HG03103 (cell line): ENCODE results near the gene SCYGR4.
"Not testable (repeated sequence)": the region's sequence is repeated elsewhere in the genome, so short reads cannot be mapped to it uniquely, and the experiment has no call there.

Source experiments
- ATAC-seq: cut with Tn5 transposase; IDR thresholded peaks from one replicate; pipeline ENCODE4 v1.9.1; 2021; ENCODE audit warnings: low read depth; ENCODE audit not compliant: unreplicated experiment

SCYGR4 gene, protein sequence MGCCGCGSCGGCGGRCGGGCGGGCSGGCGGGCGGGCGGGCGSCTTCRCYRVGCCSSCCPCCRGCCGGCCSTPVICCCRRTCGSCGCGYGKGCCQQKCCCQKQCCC

DNA sequence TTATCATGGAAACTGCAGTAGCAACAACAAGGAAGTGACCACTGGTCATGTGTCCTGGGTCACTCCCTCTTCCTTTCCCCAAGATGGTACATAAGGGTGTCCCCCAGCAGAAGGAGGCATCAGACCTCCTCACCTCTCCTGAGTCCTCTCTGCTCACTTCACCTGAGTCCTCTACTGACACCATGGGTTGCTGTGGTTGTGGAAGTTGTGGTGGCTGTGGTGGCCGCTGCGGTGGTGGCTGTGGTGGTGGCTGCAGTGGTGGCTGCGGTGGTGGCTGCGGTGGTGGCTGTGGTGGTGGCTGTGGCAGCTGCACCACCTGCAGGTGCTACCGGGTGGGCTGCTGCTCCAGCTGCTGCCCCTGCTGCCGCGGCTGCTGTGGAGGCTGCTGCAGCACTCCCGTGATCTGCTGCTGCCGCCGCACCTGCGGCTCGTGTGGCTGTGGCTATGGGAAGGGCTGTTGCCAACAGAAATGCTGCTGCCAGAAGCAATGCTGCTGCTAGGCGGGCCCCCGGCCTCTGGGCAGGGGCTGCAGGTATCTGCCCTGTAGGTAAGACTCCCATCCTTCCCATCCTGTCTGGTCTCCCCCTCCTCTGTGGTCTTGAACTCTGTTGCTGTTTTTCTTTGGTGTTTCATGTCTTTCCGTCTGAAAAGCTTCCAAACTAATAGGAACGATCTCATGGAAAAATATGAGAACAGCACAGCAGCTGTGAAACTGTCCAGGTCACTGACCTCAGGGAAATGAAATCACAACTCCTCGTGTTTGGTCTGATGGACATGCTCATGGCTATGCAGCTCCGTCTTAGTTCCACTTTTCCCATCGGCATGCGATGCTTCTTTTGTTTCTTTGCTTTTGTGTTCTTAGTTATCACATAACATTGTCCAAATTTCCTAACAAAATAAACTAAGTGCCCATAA, at the start of gene SCYGR4:
Gene SCYGR4, plus strand, starts transcription at position 183 of the 915 bp plus-strand sequence. Its CDS starts 0 bp downstream, at position 183.
- ATAC-seq: no peak

DNA sequence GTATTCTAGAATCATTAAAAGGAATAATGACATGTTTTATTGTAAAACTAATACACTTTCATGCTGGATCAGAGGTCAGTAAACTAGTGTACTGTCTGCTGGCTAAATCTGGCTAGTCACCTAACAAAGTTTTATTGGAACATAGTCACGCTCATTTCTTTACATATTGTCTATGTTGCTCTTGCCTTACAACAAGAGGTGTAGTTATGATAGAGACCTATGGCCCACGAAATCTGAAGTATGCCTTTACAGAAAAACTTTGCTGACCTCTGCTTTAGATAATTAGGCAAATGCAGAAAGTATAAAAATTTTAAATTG, 48.5 kb upstream of the SCYGR4 start:
- ATAC-seq: no peak

DNA sequence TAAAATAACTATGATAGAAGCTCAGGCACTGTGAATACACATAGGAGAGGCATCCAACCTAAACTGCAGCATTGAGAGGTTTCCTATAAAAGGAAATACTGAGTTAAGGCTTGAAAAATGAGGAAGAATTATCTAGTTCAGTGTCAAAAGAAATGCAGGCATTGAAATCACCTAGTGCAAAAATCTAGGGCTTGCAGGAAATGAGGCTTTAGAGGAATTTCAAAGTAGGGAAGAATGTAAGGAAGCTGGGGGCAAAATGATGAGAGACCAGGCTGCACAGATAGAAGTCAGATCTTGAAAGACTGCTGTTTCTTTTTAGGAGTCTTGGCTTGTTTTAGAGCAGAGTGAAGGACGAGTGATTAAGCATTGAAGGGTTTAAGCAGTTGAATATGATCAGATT, 46.7 kb upstream of the SCYGR4 start:
- no peak for ATAC-seq

GRCh38 chr2:227576110-227576509, 41.2 kb upstream of the SCYGR4 start:
- ATAC-seq: no peak

GRCh38 chr2:227576812-227577211, 40.5 kb upstream of the SCYGR4 start:
- no peak for ATAC-seq

DNA sequence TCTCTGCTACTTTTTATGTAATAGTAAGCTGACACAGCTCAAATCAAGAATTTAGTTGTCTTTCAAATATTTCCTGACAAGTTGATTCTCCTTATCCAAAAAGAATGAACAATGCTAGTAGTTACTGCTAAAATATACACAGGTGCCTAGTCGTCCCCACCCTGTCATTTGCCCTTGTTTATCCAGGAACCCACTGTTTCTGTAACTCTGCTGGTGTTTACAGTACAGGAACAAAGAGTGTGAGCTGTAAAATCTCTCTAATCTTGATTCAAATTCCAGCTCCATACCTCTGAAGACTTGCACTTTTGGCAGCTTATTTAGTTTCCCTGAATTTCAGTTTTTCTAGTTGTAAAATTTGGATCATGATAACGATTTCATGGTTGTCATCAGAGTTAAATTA, 39.7 kb upstream of the SCYGR4 start:
- no peak for ATAC-seq

GRCh38 chr2:227578642-227579041, 38.7 kb upstream of the SCYGR4 start:
- ATAC-seq: no peak

GRCh38 chr2:227579791-227580190, 37.5 kb upstream of the SCYGR4 start:
- ATAC-seq: no peak

- no peak for ATAC-seq
Observed at GRCh38 chr2:227582369-227582768, 34.9 kb upstream of the SCYGR4 start.

GRCh38 chr2:227592694-227593387, 24.5 kb upstream of the SCYGR4 start:
- ATAC-seq: no peak

GRCh38 chr2:227595797-227596196, 21.5 kb upstream of the SCYGR4 start:
- no peak for ATAC-seq

DNA sequence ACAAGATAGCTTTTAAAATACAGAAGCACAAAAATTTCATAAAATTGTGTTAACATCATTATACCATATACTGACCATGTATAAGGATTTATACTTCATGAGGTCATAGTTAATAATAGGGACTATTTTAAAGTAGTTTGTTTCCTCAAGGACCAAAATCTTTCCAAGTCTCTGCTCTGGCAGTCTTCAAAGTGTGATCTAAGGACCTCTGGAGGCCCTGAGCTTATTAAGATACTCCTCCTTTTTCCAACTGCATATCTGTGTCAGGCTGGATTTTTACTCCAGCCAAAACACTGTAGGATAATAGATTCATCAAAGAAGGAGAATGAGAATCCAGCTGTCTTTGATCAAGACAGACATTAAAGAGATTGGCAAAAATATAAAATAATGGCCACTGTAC, 20.3 kb upstream of the SCYGR4 start:
- no peak for ATAC-seq

DNA sequence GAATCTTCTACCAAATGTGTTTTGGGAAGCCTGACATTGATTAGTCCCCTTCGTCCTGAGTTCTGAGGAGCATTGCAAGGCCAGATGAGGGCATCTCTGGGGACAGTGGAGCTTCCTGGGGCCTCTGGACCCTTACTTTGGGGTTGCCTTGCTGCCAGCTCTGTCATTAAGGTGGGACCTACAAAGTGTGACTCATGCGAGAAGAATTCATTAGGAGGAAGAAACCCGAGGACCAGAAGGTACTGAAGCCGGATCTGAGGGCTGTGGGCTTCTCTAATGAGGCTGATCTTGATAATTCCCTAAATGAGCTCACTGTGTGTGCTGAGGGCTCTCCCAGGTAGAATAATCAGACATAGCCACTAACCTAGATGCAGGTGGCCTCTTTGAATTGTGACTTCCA, 19.3 kb upstream of the SCYGR4 start:
- ATAC-seq: no peak

DNA sequence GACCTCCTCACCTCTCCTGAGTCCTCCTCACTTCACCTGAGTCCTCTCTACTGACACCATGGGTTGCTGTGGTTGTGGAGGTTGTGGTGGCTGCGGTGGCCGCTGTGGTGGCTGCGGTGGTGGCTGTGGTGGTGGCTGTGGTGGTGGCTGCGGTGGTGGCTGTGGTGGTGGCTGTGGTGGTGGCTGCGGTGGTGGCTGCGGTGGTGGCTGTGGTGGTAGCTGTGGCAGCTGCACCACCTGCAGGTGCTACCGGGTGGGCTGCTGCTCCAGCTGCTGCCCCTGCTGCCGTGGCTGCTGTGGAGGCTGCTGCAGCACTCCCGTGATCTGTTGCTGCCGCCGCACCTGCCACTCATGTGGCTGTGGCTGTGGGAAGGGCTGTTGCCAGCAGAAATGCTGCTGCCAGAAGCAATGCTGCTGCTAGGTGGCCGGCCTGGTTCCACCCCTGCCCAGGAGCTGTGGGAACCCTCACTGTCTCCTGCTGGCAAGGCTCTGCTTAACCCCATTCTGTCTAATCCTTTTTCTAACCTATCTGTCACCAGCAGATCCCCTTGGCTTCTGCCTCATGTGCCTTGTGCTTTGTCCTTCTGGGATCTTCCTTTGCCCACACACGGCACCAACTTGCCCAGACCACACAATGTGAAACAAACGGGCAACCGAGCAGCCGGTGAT, 18.3 kb upstream of the SCYGR4 start, which contains the start of gene SCYGR2:
Gene SCYGR2, plus strand, starts transcription at position 59 of the 669 bp plus-strand sequence. Its CDS starts 0 bp downstream, at position 59.
- ATAC-seq: not testable (repeated sequence)

DNA sequence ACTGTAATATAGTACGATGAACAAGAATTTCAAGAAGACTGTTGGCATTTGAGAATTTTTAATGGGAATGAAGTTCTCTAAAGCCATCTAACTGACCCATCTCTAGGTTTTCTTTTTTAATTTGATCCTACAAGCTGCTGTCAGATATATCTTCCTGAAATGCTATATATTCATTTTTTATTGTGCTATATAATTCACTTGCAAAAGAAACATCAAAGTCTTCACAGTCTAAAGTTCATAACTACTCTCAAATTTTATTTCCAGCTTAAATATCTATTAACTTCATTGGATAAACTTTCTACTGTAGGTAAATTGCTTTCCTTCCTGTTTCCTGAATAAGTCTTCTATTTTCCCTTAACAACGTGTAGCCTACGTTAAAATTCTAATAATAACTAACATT, 14.9 kb upstream of the SCYGR4 start:
- ATAC-seq: no peak

DNA sequence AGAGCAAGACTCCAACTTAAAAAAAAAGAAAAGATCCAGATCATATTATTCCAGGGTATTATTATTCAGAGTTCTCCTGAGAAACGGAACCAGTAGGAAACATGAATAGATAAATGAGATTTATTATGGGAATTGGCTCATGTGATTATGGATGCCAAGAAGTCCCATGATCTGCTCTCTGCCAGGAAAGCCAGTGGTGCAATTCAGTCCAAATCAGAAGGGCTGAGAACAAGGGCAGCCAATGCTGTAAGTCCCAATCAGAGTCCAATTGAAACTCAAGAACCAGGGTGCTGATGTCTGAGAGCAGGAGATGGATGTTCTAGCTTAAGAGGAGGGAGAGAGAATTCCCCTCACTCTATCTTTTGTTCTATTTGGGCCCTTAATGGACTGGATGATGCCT, 10.8 kb upstream of the SCYGR4 start:
- ATAC-seq: no peak

DNA sequence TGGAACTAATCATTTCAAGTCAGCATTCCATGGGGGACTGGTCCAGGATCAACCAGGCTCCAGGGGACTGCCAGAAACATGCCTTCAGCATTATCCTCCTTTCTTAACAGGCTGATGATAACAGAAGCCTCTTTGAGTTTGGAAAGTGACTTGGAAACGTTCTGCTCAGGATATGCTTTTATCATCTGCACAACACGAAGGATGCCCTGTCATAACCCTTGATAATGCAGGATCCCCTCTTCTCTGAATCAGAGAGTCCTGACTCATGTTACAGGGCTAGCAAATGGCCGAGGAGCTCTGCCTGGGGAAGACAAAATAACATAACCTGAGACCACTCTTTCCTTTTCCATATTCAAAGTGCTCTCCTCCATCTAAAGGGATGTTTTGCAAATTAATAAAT, 9.4 kb upstream of the SCYGR4 start:
- ATAC-seq: no peak

DNA sequence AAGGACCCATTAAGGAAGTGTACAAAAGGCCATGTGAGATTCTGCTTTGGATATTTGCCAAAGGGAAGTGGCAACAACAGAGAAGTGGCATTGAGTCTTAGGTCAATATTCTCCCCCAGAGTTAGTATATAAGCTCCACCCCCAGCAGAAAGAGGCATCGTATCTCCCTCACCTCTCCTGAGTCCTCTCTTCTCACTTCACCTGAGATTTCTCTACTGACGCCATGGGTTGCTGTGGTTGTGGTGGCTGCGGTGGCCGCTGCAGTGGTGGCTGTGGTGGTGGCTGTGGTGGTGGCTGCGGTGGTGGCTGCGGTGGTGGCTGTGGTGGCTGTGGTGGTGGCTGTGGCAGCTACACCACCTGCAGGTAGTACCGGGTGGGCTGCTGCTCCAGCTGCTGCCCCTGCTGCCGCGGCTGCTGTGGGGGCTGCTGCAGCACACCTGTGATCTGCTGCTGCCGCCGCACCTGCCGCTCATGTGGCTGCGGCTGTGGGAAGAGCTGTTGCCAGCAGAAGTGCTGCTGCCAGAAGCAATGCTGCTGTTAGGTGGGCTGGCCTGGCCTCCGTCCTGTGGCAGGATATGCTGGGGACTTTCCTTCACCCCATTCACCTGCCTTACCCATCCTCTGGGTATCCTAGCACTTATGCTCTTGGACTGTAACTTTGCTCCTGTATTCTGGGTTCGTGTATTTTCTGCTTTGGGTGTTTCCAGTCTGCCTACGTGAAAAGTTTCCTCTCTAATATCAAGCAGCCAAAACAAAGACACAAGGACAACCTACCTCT, 8.5 kb upstream of the SCYGR4 start:
- ATAC-seq: peak; percentile 67

DNA sequence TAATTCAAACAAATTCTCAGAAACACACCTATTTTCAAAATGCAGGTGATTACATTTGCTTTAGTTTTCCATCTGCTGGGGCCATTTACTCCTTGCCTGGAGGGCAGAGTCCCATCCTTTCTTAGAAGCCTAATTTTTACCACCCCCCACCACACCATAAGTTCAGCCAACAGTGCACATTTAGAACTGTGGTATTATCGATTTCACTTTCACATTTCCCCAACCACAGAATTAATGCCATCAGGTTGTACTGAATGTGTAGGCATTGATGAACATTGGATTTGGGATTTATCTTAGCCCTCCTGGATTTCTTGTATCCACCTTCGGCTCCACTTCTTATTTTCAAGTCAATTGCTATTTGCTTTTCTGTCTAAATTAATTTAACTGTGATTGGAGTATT, 7.2 kb upstream of the SCYGR4 start:
- ATAC-seq: no peak

DNA sequence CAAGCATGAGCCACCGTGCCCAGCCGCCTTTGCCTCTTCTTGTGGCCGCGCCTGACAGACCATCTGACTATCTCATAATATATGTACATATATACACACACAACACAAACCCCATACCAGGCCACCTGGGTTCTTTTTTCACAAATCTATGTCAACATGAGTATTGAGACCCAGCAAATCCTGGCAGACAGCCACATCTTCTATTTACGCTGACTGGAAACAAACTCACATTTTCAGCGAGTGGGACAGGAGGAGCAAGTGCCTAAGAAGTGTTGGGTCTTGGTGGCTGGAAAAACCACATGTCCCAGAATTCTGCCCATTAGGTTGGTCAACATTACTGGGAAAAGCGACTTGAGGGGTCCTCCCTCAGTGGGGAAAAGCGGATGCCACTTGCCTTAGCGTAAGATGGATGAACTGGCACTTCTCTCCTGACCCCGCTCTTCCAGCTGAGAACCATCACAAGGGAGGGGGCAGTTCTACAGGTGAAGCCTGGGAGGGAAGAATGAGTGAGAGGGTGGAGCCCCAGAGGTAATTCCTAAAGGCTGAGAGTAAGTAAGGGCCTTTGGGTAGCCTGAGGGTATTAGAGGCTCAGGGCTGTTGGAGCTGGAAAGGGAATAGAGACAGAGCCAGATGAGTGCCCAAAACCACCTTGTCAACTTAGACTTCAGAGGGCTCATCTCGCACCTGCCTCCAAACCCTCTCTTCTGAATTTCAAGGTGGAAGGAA, 4.6 kb upstream of the SCYGR4 start:
- no peak for ATAC-seq
